ENCODE measurements around the gene HK2. TPM values are rescaled to one million over a fixed set of nuclear protein-coding genes. Genes with fewer than 3 reads are reported as not detected.

HK2 gene
- total and polyA plus RNA-seq, 2 of the 4 experiments (the other 2 are of a cell fraction) = 17.4 to 20.9 TPM

DNA sequence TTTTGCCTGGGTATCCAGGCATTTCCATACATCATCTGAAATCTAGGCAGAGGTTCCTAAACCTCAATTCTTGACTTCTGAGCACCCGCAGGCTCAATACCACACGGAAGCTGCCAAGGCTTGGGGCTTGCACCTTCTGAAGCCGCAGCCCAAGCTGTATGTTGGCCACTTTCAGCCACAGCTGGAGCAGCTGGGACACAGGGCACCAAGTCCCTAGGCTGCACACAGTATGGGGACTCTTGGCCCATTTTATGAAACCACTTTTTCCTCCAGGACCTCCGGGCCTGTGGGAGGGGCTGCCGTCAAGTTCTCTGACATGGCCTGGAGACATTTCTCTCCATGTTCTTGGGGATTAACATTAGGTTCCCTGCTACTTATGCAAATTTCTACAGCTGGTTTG is 72.5 kb downstream of the HK2 start:
- Histone ChIP-seq H3K9ac (ENCODE audit: low read depth, low read length) (no peak overlapping the region), H3K23ac (ENCODE audit: low read depth, low read length) (no peak overlapping the region), H3K4me2 (ENCODE audit: low read depth, low read length) (no peak overlapping the region), H4K8ac (ENCODE audit: low read depth in 2 of 2, low read length in 2 of 2) (no peak overlapping the region), H4K91ac (ENCODE audit: insufficient read depth, low read depth, low read length) (no peak overlapping the region), H3K18ac (ENCODE audit: low read depth, low read length) (no peak overlapping the region), H2AFZ (replicated peaks; ENCODE audit: low read length, poor library complexity) (no peak overlapping the region), H3K79me1 (ENCODE audit: low read depth in 1 of 2, low read length in 2 of 2) (no peaks in the 10 kb centered on the region), H3K4me1 (ENCODE audit: control insufficient read depth, insufficient read depth, low read length) (peaks cover 2% of the 10 kb centered on the region; the same call in 1 of the 2 replicates), H3K27me3 (ENCODE audit: control insufficient read depth, insufficient read depth, low read length) (no peaks in the 10 kb centered on the region), H3K14ac (replicated peaks; ENCODE audit: low read depth, low read length) (no peak overlapping the region), H3K27ac (ENCODE audit: insufficient read depth, low read length) (no peak overlapping the region), H3K4me3 (ENCODE audit: insufficient read depth, low read depth, low read length) (no peak overlapping the region), H3K4ac (ENCODE audit: low read depth, low read length) (no peak overlapping the region), H2BK5ac (ENCODE audit: low read depth, low read length, poor library complexity, severe bottlenecking) (no peak overlapping the region), H2BK15ac (ENCODE audit: low read depth, low read length) (no peak overlapping the region), H2AK5ac (ENCODE audit: low read depth, low read length) (no peak overlapping the region), H4K5ac (ENCODE audit: low read depth, low read length) (no peak overlapping the region), H3K56ac (ENCODE audit: extremely low read depth, insufficient read depth, low read length) (no peak overlapping the region), H2BK20ac (ENCODE audit: low read depth, low read length) (no peak overlapping the region), H4K20me1 (ENCODE audit: insufficient read depth, low read length) (no peaks in the 10 kb centered on the region), H2BK120ac (ENCODE audit: low read depth, low read length) (no peak overlapping the region), H2AK9ac (replicated peaks; ENCODE audit: low read depth, low read length, poor library complexity) (no peak overlapping the region), H3K36me3 (ENCODE audit: control insufficient read depth, insufficient read depth, low read length) (no peaks in the 10 kb centered on the region), H3K9me1 (ENCODE audit: insufficient read depth, low read length) (no peaks in the 10 kb centered on the region), H3K9me3 (ENCODE audit: control insufficient read depth, insufficient read depth, low read length) (no peaks in the 10 kb centered on the region)
- no peak for TF ChIP-seq CHD1 (IDR thresholded peaks at IDR 0.05; ENCODE audit: low read depth, low read length)
- no peak for TF ChIP-seq CEBPB (IDR thresholded peaks at IDR 0.05; ENCODE audit: low read depth, low read length)
- no peak for TF ChIP-seq RFX5 (IDR thresholded peaks at IDR 0.05; ENCODE audit: low read depth, low read length)
- TF ChIP-seq, protein P1, sequence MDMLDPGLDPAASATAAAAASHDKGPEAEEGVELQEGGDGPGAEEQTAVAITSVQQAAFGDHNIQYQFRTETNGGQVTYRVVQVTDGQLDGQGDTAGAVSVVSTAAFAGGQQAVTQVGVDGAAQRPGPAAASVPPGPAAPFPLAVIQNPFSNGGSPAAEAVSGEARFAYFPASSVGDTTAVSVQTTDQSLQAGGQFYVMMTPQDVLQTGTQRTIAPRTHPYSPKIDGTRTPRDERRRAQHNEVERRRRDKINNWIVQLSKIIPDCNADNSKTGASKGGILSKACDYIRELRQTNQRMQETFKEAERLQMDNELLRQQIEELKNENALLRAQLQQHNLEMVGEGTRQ (IDR thresholded peaks at IDR 0.05; ENCODE audit: low read depth, low read length) = no peak
- TF ChIP-seq, protein P2, sequence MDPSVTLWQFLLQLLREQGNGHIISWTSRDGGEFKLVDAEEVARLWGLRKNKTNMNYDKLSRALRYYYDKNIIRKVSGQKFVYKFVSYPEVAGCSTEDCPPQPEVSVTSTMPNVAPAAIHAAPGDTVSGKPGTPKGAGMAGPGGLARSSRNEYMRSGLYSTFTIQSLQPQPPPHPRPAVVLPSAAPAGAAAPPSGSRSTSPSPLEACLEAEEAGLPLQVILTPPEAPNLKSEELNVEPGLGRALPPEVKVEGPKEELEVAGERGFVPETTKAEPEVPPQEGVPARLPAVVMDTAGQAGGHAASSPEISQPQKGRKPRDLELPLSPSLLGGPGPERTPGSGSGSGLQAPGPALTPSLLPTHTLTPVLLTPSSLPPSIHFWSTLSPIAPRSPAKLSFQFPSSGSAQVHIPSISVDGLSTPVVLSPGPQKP (IDR thresholded peaks at IDR 0.05; ENCODE audit: borderline replicate concordance, low read depth, low read length) = no peak
- no peak for TF ChIP-seq MAZ (IDR thresholded peaks at IDR 0.05; ENCODE audit: borderline replicate concordance, low read depth, low read length)
- no peak for TF ChIP-seq MAFK (IDR thresholded peaks at IDR 0.05; ENCODE audit: low read depth, low read length)
- TF ChIP-seq, protein P3, sequence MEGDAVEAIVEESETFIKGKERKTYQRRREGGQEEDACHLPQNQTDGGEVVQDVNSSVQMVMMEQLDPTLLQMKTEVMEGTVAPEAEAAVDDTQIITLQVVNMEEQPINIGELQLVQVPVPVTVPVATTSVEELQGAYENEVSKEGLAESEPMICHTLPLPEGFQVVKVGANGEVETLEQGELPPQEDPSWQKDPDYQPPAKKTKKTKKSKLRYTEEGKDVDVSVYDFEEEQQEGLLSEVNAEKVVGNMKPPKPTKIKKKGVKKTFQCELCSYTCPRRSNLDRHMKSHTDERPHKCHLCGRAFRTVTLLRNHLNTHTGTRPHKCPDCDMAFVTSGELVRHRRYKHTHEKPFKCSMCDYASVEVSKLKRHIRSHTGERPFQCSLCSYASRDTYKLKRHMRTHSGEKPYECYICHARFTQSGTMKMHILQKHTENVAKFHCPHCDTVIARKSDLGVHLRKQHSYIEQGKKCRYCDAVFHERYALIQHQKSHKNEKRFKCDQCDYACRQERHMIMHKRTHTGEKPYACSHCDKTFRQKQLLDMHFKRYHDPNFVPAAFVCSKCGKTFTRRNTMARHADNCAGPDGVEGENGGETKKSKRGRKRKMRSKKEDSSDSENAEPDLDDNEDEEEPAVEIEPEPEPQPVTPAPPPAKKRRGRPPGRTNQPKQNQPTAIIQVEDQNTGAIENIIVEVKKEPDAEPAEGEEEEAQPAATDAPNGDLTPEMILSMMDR (conservative IDR thresholded peaks at IDR 0.05; ENCODE audit: low read depth, low read length) = no peak
- ATAC-seq (ENCODE audit: low read depth) (no peak), DNase-seq (no peak)
- in situ Hi-C loops (cut with MboI; ENCODE audit: low sequenced_read_pairs) = loop anchor here (25.0 kb wide), 1 partner anchor 706 kb away; no protein-coding TSS in a partner anchor
- ChIA-PET POLR2A (ENCODE audit: unreplicated experiment) (no interaction called here), CTCF (no interaction called here)
- no TSS peak for BruUV-seq (replicated peaks)
- intact Hi-C loops (cut with micrococcal nuclease) = no loop called here
- dilution Hi-C loops (cut with HindIII; ENCODE audit: low sequenced_read_pairs, unreplicated experiment) = no loop called here
- 100% methylated on average over 2 of the region's 5 CpGs; no CpG with 5 or more reads in 1 of the 2 experiments for WGBS, 2 experiments (ENCODE audit: extremely low coverage in 2 of 2, insufficient read length in 1 of 2)

All from IMR-90 (cell line).